H1 (cell line): ENCODE results near the gene ZBTB9. TPM values are rescaled to one million over a fixed set of nuclear protein-coding genes. Genes with fewer than 3 reads are reported as not detected.

Experiments used
- CTCF ChIA-PET: fragments of 300-600 bp; sonication (Branson Sonifier 250); formaldehyde crosslinking; loops from one replicate; lab custom pipeline; 2021; ENCODE audit not compliant: partially characterized antibody; lab: Charles Lee
- POLR2A ChIA-PET: fragments of 300-600 bp; sonication (Branson Sonifier 250); formaldehyde crosslinking; loops from one replicate; lab custom pipeline; 2021; ENCODE audit warnings: inconsistent platforms; ENCODE audit not compliant: partially characterized antibody; lab: Charles Lee
- DNase-seq, 2 experiments: peaks; one replicate each; pipeline versions ENCODE4 v3.0.0 to v3.0.0-alpha.2; 2010 to 2022; ENCODE audit warnings: low spot score in 2 of 2, low read depth in 1 of 2, mixed read lengths in 1 of 2
- FAIRE-seq: peaks from 2 replicates; lab custom pipeline; 2011; peaks lifted over from hg19 to GRCh38; lab: Jason Lieb, UNC
- H2AFZ ChIP-seq: 2 replicates; pipeline ENCODE4 v1.8.1; 2012; ENCODE audit warnings: low read length, inconsistent platforms
- H2AK5ac ChIP-seq: 2 replicates; pipeline ENCODE4 v1.6.1; 2013; ENCODE audit warnings: low read depth, low read length
- H2BK120ac ChIP-seq: replicated peaks from 2 replicates; pipeline ENCODE3; 2013; ENCODE audit warnings: low read depth, low read length, inconsistent platforms
- H2BK12ac ChIP-seq: 2 replicates; pipeline ENCODE4 v1.6.1; 2013; ENCODE audit warnings: low read depth, low read length
- H2BK15ac ChIP-seq: 2 replicates; pipeline ENCODE4 v1.6.1; 2013; ENCODE audit warnings: low read length
- H2BK20ac ChIP-seq: 2 replicates; pipeline ENCODE4 v1.6.1; 2013; ENCODE audit warnings: low read length
- H2BK5ac ChIP-seq: 2 replicates; pipeline ENCODE4 v1.6.1; 2013; ENCODE audit warnings: low read depth, low read length
- H3K14ac ChIP-seq: 2 replicates; pipeline ENCODE4 v1.6.1; 2013; ENCODE audit warnings: inconsistent platforms; ENCODE audit not compliant: insufficient read length
- H3K18ac ChIP-seq: 2 replicates; pipeline ENCODE4 v1.6.1; 2013; ENCODE audit warnings: low read length; ENCODE audit errors: extremely low read depth
- H3K23ac ChIP-seq: 2 replicates; pipeline ENCODE4 v1.6.1; 2013; ENCODE audit warnings: inconsistent platforms; ENCODE audit not compliant: insufficient read length
- H3K23me2 ChIP-seq: 2 replicates; pipeline ENCODE4 v1.6.1; 2013; ENCODE audit warnings: low read depth, low read length
- H3K27ac ChIP-seq: 2 replicates; pipeline ENCODE4 v1.6.1; 2011; ENCODE audit warnings: low read depth, low read length, inconsistent platforms
- H3K27me3 ChIP-seq, 4 experiments: replicated peaks in 1 of 4; 1 replicate in 1 of 4; 2 replicates in 3 of 4; pipeline versions ENCODE4 v1.6.1 to v1.8.1; 2011 to 2013; ENCODE audit warnings: low read length in 3 of 4, mild to moderate bottlenecking in 3 of 4, inconsistent platforms in 2 of 4, mixed read lengths in 2 of 4, moderate library complexity in 1 of 4; ENCODE audit not compliant: control insufficient read depth in 3 of 4, insufficient read depth in 3 of 4; ENCODE audit errors: extremely low read depth in 1 of 4
- H3K36me3 ChIP-seq, 4 experiments: 2 replicates each; pipeline versions ENCODE4 v1.6.1 to v1.8.1; 2011 to 2013; ENCODE audit warnings: mild to moderate bottlenecking in 4 of 4, low read length in 3 of 4, moderate library complexity in 2 of 4, control low read depth in 1 of 4, inconsistent platforms in 1 of 4; ENCODE audit not compliant: insufficient read depth in 4 of 4, control insufficient read depth in 2 of 4
- H3K4ac ChIP-seq: replicated peaks from 2 replicates; pipeline ENCODE3; 2013; ENCODE audit warnings: low read length, low read depth, mixed read lengths, inconsistent platforms; ENCODE audit not compliant: insufficient read length
- H3K4me1 ChIP-seq, 4 experiments: replicated peaks in 1 of 4; 1 replicate in 1 of 4; 2 replicates in 3 of 4; pipeline versions ENCODE4 v1.6.1 to v1.8.1; 2011 to 2013; ENCODE audit warnings: low read length in 3 of 4, inconsistent platforms in 2 of 4, mixed read lengths in 1 of 4; ENCODE audit not compliant: insufficient read depth in 4 of 4, control insufficient read depth in 3 of 4
- H3K4me2 ChIP-seq, 2 experiments: 2 replicates each; pipeline versions ENCODE4 v1.6.1 to v1.8.1; 2011 to 2013; ENCODE audit warnings: low read depth in 2 of 2, low read length in 2 of 2, control low read depth in 1 of 2, inconsistent platforms in 1 of 2, mild to moderate bottlenecking in 1 of 2; ENCODE audit not compliant: insufficient read depth in 1 of 2
- H3K4me3 ChIP-seq, 4 experiments: fragments of 200-600, 300-600 bp in 1 of 4; sonication (generic), shearing (Covaris generic), sonication (Bioruptor Twin) in 1 of 4; 2 replicates each; pipeline versions ENCODE4 v1.5.1 to v1.8.1; 2011 to 2016; ENCODE audit warnings: low read length in 4 of 4, low read depth in 3 of 4, control low read depth in 2 of 4, inconsistent platforms in 2 of 4, mild to moderate bottlenecking in 2 of 4, mixed read lengths in 1 of 4, moderate library complexity in 1 of 4; ENCODE audit not compliant: insufficient read depth in 2 of 4; ENCODE audit errors: extremely low read depth in 1 of 4
- H3K56ac ChIP-seq: replicated peaks from 2 replicates; pipeline ENCODE3; 2013; ENCODE audit warnings: low read depth, mild to moderate bottlenecking, mixed read lengths, low read length, inconsistent platforms; ENCODE audit not compliant: insufficient read length
- H3K79me1 ChIP-seq: 2 replicates; pipeline ENCODE4 v1.6.1; 2013; ENCODE audit warnings: low read depth, low read length, control low read depth
- H3K79me2 ChIP-seq, 2 experiments: 2 replicates each; pipeline versions ENCODE4 v1.6.1 to v1.8.1; 2012 to 2013; ENCODE audit warnings: low read length in 2 of 2, mild to moderate bottlenecking in 2 of 2, inconsistent platforms in 1 of 2; ENCODE audit not compliant: insufficient read depth in 2 of 2, control insufficient read depth in 1 of 2
- H3K9ac ChIP-seq, 4 experiments: replicated peaks in 1 of 4; 1 replicate in 1 of 4; 2 replicates in 3 of 4; pipeline versions ENCODE4 v1.6.1 to v1.8.1; 2011 to 2013; ENCODE audit warnings: low read depth in 3 of 4, low read length in 3 of 4, control low read depth in 2 of 4, mild to moderate bottlenecking in 2 of 4, moderate library complexity in 2 of 4, inconsistent platforms in 1 of 4; ENCODE audit errors: extremely low read depth in 1 of 4
- H3K9me3 ChIP-seq, 2 experiments: 2 replicates each; pipeline versions ENCODE4 v1.6.1 to v1.8.1; 2012 to 2013; ENCODE audit warnings: mild to moderate bottlenecking in 2 of 2, moderate library complexity in 2 of 2, control low read depth in 1 of 2, inconsistent platforms in 1 of 2, low read depth in 1 of 2, low read length in 1 of 2, mixed read lengths in 1 of 2; ENCODE audit not compliant: insufficient read depth in 2 of 2
- H4K20me1 ChIP-seq, 2 experiments: replicated peaks in 1 of 2; 2 replicates each; pipeline versions ENCODE3 to v1.8.1; 2011 to 2013; ENCODE audit warnings: inconsistent platforms in 2 of 2, low read length in 2 of 2, mild to moderate bottlenecking in 1 of 2; ENCODE audit not compliant: insufficient read depth in 2 of 2, control insufficient read depth in 1 of 2
- H4K5ac ChIP-seq: 2 replicates; pipeline ENCODE4 v1.6.1; 2013; ENCODE audit warnings: low read length, low read depth, mixed read lengths, inconsistent platforms; ENCODE audit not compliant: insufficient read length
- H4K8ac ChIP-seq: 2 replicates; pipeline ENCODE4 v1.8.0; 2013; ENCODE audit warnings: mild to moderate bottlenecking, moderate library complexity, low read length, inconsistent platforms; ENCODE audit not compliant: insufficient read depth; ENCODE audit errors: extremely low read depth
- H4K91ac ChIP-seq: replicated peaks from 2 replicates; pipeline ENCODE3; 2013; ENCODE audit warnings: low read length, mixed read lengths, inconsistent platforms; ENCODE audit not compliant: insufficient read length
- EZH2 ChIP-seq: fragments of 200-600 bp; sonication (generic); IDR thresholded peaks from 2 replicates; pipeline ENCODE4 v1.7.1; 2012; ENCODE audit warnings: low read depth, mild to moderate bottlenecking, moderate library complexity, low read length, inconsistent platforms; ENCODE audit not compliant: severe bottlenecking
- GABPA ChIP-seq: IDR thresholded peaks from 2 replicates; pipeline ENCODE4 v1.6.1; 2011; ENCODE audit warnings: mild to moderate bottlenecking, low read length, moderate library complexity, borderline replicate concordance; ENCODE audit not compliant: insufficient read depth
- HDAC6 ChIP-seq: IDR thresholded peaks from one replicate; pipeline ENCODE4 v1.7.1; 2012; ENCODE audit warnings: low read depth, mild to moderate bottlenecking, inconsistent platforms, low read length, moderate library complexity
- KDM1A ChIP-seq: fragments of 200-600, 300-600 bp; sonication (generic); IDR thresholded peaks from 2 replicates; pipeline ENCODE4 v1.7.1; 2016; ENCODE audit warnings: mild to moderate bottlenecking, low read length, borderline replicate concordance
- KDM4A ChIP-seq: IDR thresholded peaks from one replicate; pipeline ENCODE4 v1.7.1; 2012; ENCODE audit warnings: low read depth, mild to moderate bottlenecking, moderate library complexity, low read length, inconsistent platforms; ENCODE audit not compliant: severe bottlenecking
- MAFK ChIP-seq: IDR thresholded peaks from 2 replicates; pipeline ENCODE4 v1.6.1; 2012; ENCODE audit warnings: low read depth, mild to moderate bottlenecking, improper control_type of control experiment, low read length
- MAX ChIP-seq: IDR thresholded peaks from 2 replicates; pipeline ENCODE4 v1.6.1; 2012; ENCODE audit warnings: inconsistent platforms
- NRF1 ChIP-seq: IDR thresholded peaks from 2 replicates; pipeline ENCODE4 v1.6.1; 2011; ENCODE audit warnings: mild to moderate bottlenecking, low read depth, low read length, improper control_type of control experiment
- TEAD4 ChIP-seq: IDR thresholded peaks from 2 replicates; pipeline ENCODE4 v1.6.1; 2012; ENCODE audit warnings: low read depth, low read length, inconsistent platforms, mixed read lengths
- ZNF274 ChIP-seq: IDR thresholded peaks from 2 replicates; pipeline ENCODE4 v1.7.0; 2012; ENCODE audit warnings: low read length, borderline replicate concordance; ENCODE audit errors: extremely low read depth
- WGBS, 2 experiments: shearing (Covaris generic) in 1 of 2; methylation state at CpG; one replicate each; pipeline versions ENCODE4 v1.1.6 to v1.1.7; 2013 to 2015; ENCODE audit warnings: low lambda C conversion rate in 2 of 2, mixed read lengths in 2 of 2, inconsistent platforms in 1 of 2, low coverage in 1 of 2, missing lambda C conversion rate in 1 of 2; ENCODE audit not compliant: insufficient replicate concordance in 2 of 2, insufficient coverage in 1 of 2, insufficient read length in 1 of 2; ENCODE audit errors: extremely low coverage in 1 of 2, missing lambda C conversion rate in 1 of 2; 5-methylcytosine and 5-hydroxymethylcytosine counted together
- polyA plus RNA-seq, 7 experiments: library from polyadenylated mRNA; depleted of rRNA in 3 of 7; stranded (reverse) in 5 of 7; unstranded in 2 of 7; fragments of >200 nt in 5 of 7; fragments of 200-250 nt in 2 of 7; gene quantifications; 1 replicate in 5 of 7; 2 replicates in 1 of 7; 4 replicates in 1 of 7; pipeline versions ENCODE4 v1.2.1 to v1.2.3, GENCODE V29; 2011 to 2013; ENCODE audit warnings: missing spikeins in 2 of 7, mixed read lengths in 2 of 7
- total RNA-seq: library from RNA; stranded (reverse); fragmentation: NEBNext Ultra II Directional; extraction: Animal tissue kit (Norgen Biotek cat#: 25700); gene quantifications from 2 replicates; pipeline ENCODE4 v1.2.1, GENCODE V29; 2021

ZBTB9 gene
- total and polyA plus RNA-seq, 2 of the 8 experiments (the other 6 are each of a cell fraction or from before 2014, with no cell fraction given) = 16.9 to 20.2 TPM

- Histone ChIP-seq H3K23ac (no peak within 1 kb of the TSS), H3K4me3 (peak within 1 kb of the TSS; percentile 75 to 99 (median 93)), H2BK15ac (peak within 1 kb of the TSS; percentile 8; the same call in 1 of the 2 replicates), H2AFZ (no peak within 1 kb of the TSS), H2BK120ac (peak within 1 kb of the TSS; percentile 59), H3K4ac (peak within 1 kb of the TSS; percentile 30), H4K20me1 (peaks cover 2 to 12% of the 10 kb centered on the region in 2 experiments), H3K36me3 (peaks cover 3 to 27% (median 20%) of the 10 kb centered on the region in 4 experiments; a peak in 6 of 8 replicates), H3K18ac (peak within 1 kb of the TSS; percentile 90), H3K9me3 (no peaks in the 10 kb centered on the region), H3K56ac (peak within 1 kb of the TSS; percentile 67), H3K14ac (no peak within 1 kb of the TSS), H3K27ac (peak within 1 kb of the TSS; percentile 89), H2BK20ac (peak within 1 kb of the TSS; percentile 72; the same call in 1 of the 2 replicates), H3K4me1 (peaks cover 8 to 40% (median 16%) of the 10 kb centered on the region in 4 experiments), H3K9ac (peak within 1 kb of the TSS in 3 of 4 experiments; percentile 34 to 79 (median 62); a peak in 6 of 7 replicates), H2BK5ac (peak within 1 kb of the TSS; percentile 53), H2BK12ac (peak within 1 kb of the TSS; percentile 45; the same call in 1 of the 2 replicates), H3K23me2 (peaks cover 24% of the 10 kb centered on the region), H4K91ac (peak within 1 kb of the TSS; percentile 85), H3K79me1 (peaks cover 12% of the 10 kb centered on the region; the same call in 1 of the 2 replicates), H3K79me2 (peaks cover 19 to 63% of the 10 kb centered on the region in 2 experiments), H3K4me2 (peak within 1 kb of the TSS; percentile 89 to 93), H4K5ac (peak within 1 kb of the TSS; percentile 35), H2AK5ac (0 out of 2 replicates have a peak within 1 kb of the TSS, but pooled peaks have one; percentile 29), H3K27me3 (no peaks in the 10 kb centered on the region), H4K8ac (peak within 1 kb of the TSS; percentile 63; the same call in 1 of the 2 replicates)
- FAIRE-seq = no peak
- DNase-seq = peak in 1 of 2 experiments; percentile 76
- 0% methylated on average over 2 of the region's 22 CpGs; no CpG with 5 or more reads in 1 of the 2 experiments for WGBS, 2 experiments
- CTCF ChIA-PET = interaction anchor here (0.5 to 2.1 kb wide), 7 partner anchors 11 to 74 kb away, joined by 3 to 16 read pairs (median 3); no protein-coding TSS in a partner anchor
- POLR2A ChIA-PET = interaction anchor here (0.6 to 4.4 kb wide), 12 partner anchors 10 to 174 kb away, joined by 3 to 82 read pairs (median 3); partner anchors contain the start of genes RGL2, RPS18, VPS52 and ZBTB22
- TF ChIP-seq ZNF274 = no peak
- TF ChIP-seq KDM4A = no peak
- no peak for TF ChIP-seq MAFK
- no peak for TF ChIP-seq TEAD4
- TF ChIP-seq HDAC6 = no peak
- TF ChIP-seq EZH2 = no peak
- TF ChIP-seq KDM1A = no peak
- TF ChIP-seq MAX = no peak
- TF ChIP-seq NRF1 = no peak
- no peak for TF ChIP-seq GABPA
Measured at GRCh38 chr6:33419580-33420490, 34.5 kb upstream of the ZBTB9 start, which contains the start of gene SYNGAP1. TSS of gene SYNGAP1 (plus strand) at chr6:33420065. CDS start at chr6:33420265, 200 bp downstream.
